ENCODE measurements around the gene DUSP28. TPM values are rescaled to one million over a fixed set of nuclear protein-coding genes. Genes with fewer than 3 reads are reported as not detected.
A peak's percentile ranks its signal among the peaks of the same experiment; 100 is the strongest.

The DUSP28 gene
- total and polyA plus RNA-seq, 2 of the 8 experiments (the other 6 are each of a cell fraction or from before 2014, with no cell fraction given): 2.1 to 2.3 TPM

DNA sequence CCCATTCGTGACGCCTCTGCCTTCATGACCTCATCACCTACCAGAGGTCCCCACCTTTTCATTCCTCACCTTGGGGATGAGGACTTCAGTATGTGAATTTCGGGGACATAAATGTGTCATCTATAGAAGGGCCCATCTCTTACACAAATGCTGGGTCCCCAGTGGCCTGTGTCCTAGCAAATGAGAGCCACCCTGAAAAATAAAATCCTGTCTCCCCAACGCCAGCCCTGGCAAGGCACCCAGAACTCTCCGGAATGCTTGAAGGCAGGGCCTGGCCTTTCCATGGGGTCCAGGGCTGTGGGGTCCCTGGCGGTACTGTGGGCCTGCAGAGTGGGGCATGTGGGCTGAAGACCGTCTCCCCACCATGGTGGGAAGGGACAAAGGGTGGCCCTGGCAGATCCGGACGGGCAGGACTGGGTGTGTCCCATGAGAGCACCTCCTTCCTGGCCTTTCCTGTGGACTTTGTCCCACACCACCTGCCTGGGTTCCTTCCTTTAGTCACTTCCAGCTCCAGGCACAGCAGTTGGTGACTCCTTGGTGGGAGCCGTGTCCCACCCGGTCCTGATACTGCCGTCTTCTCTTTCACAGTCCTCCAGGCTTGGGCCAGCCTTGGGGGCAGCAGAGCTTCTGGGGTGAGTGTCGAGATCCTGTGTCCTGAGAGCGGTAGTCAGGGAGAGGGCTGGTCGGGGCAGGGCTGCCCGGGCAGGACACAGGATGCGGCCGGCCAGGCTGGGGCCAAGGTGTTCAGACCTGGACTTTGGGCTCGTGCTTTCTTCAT, 45.0 kb downstream of the DUSP28 start:
- Histone ChIP-seq H3K9ac (replicated peaks in 1 of 4; ENCODE audit: extremely low read depth in 1 of 4, low read depth in 3 of 4, low read length in 3 of 4) (no peak overlapping the region), H3K56ac (replicated peaks; ENCODE audit: insufficient read length, low read depth, low read length) (no peak overlapping the region), H2BK120ac (replicated peaks; ENCODE audit: low read depth, low read length) (no peak overlapping the region), H3K18ac (ENCODE audit: extremely low read depth, low read length) (no peak overlapping the region), H3K4me3 (ENCODE audit: extremely low read depth in 1 of 4, insufficient read depth in 2 of 4, low read depth in 3 of 4, low read length in 4 of 4) (no peak overlapping the region), H3K79me2 (ENCODE audit: control insufficient read depth in 1 of 2, insufficient read depth in 2 of 2, low read length in 2 of 2) (no peaks in the 10 kb centered on the region), H3K23me2 (ENCODE audit: low read depth, low read length) (no peaks in the 10 kb centered on the region), H3K9me3 (ENCODE audit: insufficient read depth in 2 of 2, low read depth in 1 of 2, low read length in 1 of 2) (no peaks in the 10 kb centered on the region), H4K8ac (ENCODE audit: extremely low read depth, insufficient read depth, low read length) (peak overlapping the region; percentile 45; the same call in 1 of the 2 replicates), H2AFZ (ENCODE audit: low read length) (peak overlapping the region; percentile 42; the same call in 1 of the 2 replicates), H4K91ac (replicated peaks; ENCODE audit: insufficient read length, low read length) (no peak overlapping the region), H2AK5ac (ENCODE audit: low read depth, low read length) (no peak overlapping the region), H3K23ac (ENCODE audit: insufficient read length) (no peak overlapping the region), H3K27me3 (replicated peaks in 1 of 4; ENCODE audit: control insufficient read depth in 3 of 4, extremely low read depth in 1 of 4, insufficient read depth in 3 of 4, low read length in 3 of 4) (0 out of 7 replicates have a peak, but pooled peaks cover 0 to 2% (median 0%) of the 10 kb centered on the region in 4 experiments), H2BK12ac (ENCODE audit: low read depth, low read length) (0 out of 2 replicates have a peak overlapping the region, but pooled peaks have one; percentile 27), H3K4me2 (ENCODE audit: insufficient read depth in 1 of 2, low read depth in 2 of 2, low read length in 2 of 2) (no peak overlapping the region), H3K79me1 (ENCODE audit: low read depth, low read length) (no peaks in the 10 kb centered on the region), H3K4ac (replicated peaks; ENCODE audit: insufficient read length, low read depth, low read length) (no peak overlapping the region), H3K14ac (ENCODE audit: insufficient read length) (no peak overlapping the region), H4K20me1 (replicated peaks in 1 of 2; ENCODE audit: control insufficient read depth in 1 of 2, insufficient read depth in 2 of 2, low read length in 2 of 2) (peaks cover 0 to 4% of the 10 kb centered on the region in 2 experiments), H3K4me1 (replicated peaks in 1 of 4; ENCODE audit: control insufficient read depth in 3 of 4, insufficient read depth in 4 of 4, low read length in 3 of 4) (no peaks in the 10 kb centered on the region), H4K5ac (ENCODE audit: insufficient read length, low read depth, low read length) (no peak overlapping the region), H2BK5ac (ENCODE audit: low read depth, low read length) (no peak overlapping the region), H3K27ac (ENCODE audit: low read depth, low read length) (no peak overlapping the region), H2BK20ac (ENCODE audit: low read length) (no peak overlapping the region), H3K36me3 (ENCODE audit: control insufficient read depth in 2 of 4, insufficient read depth in 4 of 4, low read length in 3 of 4) (no peaks in the 10 kb centered on the region; a peak in 1 of 8 replicates), H2BK15ac (ENCODE audit: low read length) (no peak overlapping the region)
- ChIA-PET CTCF (ENCODE audit: partially characterized antibody) (interaction anchor here (1.0 to 3.2 kb wide), 10 partner anchors 8 to 146 kb away, joined by 3 to 17 read pairs (median 3); partner anchors contain the start of gene CAPN10), POLR2A (ENCODE audit: partially characterized antibody) (no interaction called here)
- no peak for FAIRE-seq
- DNase-seq (ENCODE audit: low read depth in 1 of 2, low spot score in 2 of 2): no peak
- WGBS, 2 experiments (ENCODE audit: extremely low coverage in 1 of 2, insufficient coverage in 1 of 2, insufficient read length in 1 of 2, insufficient replicate concordance in 2 of 2, low coverage in 1 of 2, low lambda C conversion rate in 2 of 2, missing lambda C conversion rate in 1 of 2): 88% methylated on average over 19 of the region's 19 CpGs; no CpG with 5 or more reads in 1 of the 2 experiments
- TF ChIP-seq TCF12 (IDR thresholded peaks at IDR 0.05; ENCODE audit: low read depth, low read length) (no peak), CEBPB (IDR thresholded peaks at IDR 0.05; ENCODE audit: low read depth, low read length) (no peak), MAFK (IDR thresholded peaks at IDR 0.05; ENCODE audit: low read depth, low read length) (no peak), EGR1 (IDR thresholded peaks at IDR 0.05; ENCODE audit: borderline replicate concordance, low read depth, low read length) (no peak), FOSL1 (IDR thresholded peaks at IDR 0.05; ENCODE audit: insufficient read depth, low read depth, low read length) (no peak), JUN (IDR thresholded peaks at IDR 0.05; ENCODE audit: low read depth, low read length) (no peak), POU5F1 (IDR thresholded peaks at IDR 0.05; ENCODE audit: low read depth, low read length) (no peak), CBX5 (IDR thresholded peaks at IDR 0.05; ENCODE audit: low read depth, low read length) (no peak), SP1 (IDR thresholded peaks at IDR 0.05; ENCODE audit: low read depth, low read length) (no peak), EP300 (IDR thresholded peaks at IDR 0.05; ENCODE audit: borderline replicate concordance in 1 of 2, low read depth in 2 of 2, low read length in 2 of 2) (no peak), BCL11A (IDR thresholded peaks at IDR 0.05; ENCODE audit: low read depth in 2 of 2, low read length in 2 of 2) (no peak), USF2 (IDR thresholded peaks at IDR 0.05; ENCODE audit: low read length) (no peak)

Data from H1 (cell line).